ENCODE data around the gene ITGB7. TPM values are rescaled to one million over a fixed set of nuclear protein-coding genes. Genes with fewer than 3 reads are reported as not detected.

The ITGB7 gene
- total and polyA plus RNA-seq, 2 of the 4 experiments (the other 2 are of a cell fraction), result 0.18 to 0.44 TPM

GRCh38 chr12:53235742-53236442 lies 28.8 kb upstream of the ITGB7 start:
- Histone ChIP-seq H3K36me3 (ENCODE audit: control insufficient read depth, insufficient read depth, low read length) (no peaks in the 10 kb centered on the region), H3K4me3 (ENCODE audit: insufficient read depth, low read depth, low read length) (no peak overlapping the region), H3K18ac (ENCODE audit: low read depth, low read length) (no peak overlapping the region), H2BK15ac (ENCODE audit: low read depth, low read length) (no peak overlapping the region), H2BK20ac (ENCODE audit: low read depth, low read length) (no peak overlapping the region), H3K27me3 (ENCODE audit: control insufficient read depth, insufficient read depth, low read length) (peaks cover 33% of the 10 kb centered on the region), H2BK5ac (ENCODE audit: low read depth, low read length, poor library complexity, severe bottlenecking) (no peak overlapping the region), H3K4ac (ENCODE audit: low read depth, low read length) (no peak overlapping the region), H3K4me1 (ENCODE audit: control insufficient read depth, insufficient read depth, low read length) (peaks cover 24% of the 10 kb centered on the region), H4K20me1 (ENCODE audit: insufficient read depth, low read length) (no peaks in the 10 kb centered on the region), H3K14ac (replicated peaks; ENCODE audit: low read depth, low read length) (no peak overlapping the region), H3K27ac (ENCODE audit: insufficient read depth, low read length) (no peak overlapping the region), H3K9me3 (ENCODE audit: control insufficient read depth, insufficient read depth, low read length) (no peaks in the 10 kb centered on the region), H3K79me1 (ENCODE audit: low read depth in 1 of 2, low read length in 2 of 2) (peaks cover 5 to 12% of the 10 kb centered on the region in 2 experiments; a peak in 2 of 4 replicates), H4K8ac (ENCODE audit: low read depth in 2 of 2, low read length in 2 of 2) (no peak overlapping the region), H2AFZ (replicated peaks; ENCODE audit: low read length, poor library complexity) (peak overlapping the region; percentile 8), H3K9ac (ENCODE audit: low read depth, low read length) (no peak overlapping the region), H3K23ac (ENCODE audit: low read depth, low read length) (no peak overlapping the region), H4K5ac (ENCODE audit: low read depth, low read length) (no peak overlapping the region), H3K56ac (ENCODE audit: extremely low read depth, insufficient read depth, low read length) (no peak overlapping the region), H3K9me1 (ENCODE audit: insufficient read depth, low read length) (peaks cover 15% of the 10 kb centered on the region), H3K4me2 (ENCODE audit: low read depth, low read length) (no peak overlapping the region), H4K91ac (ENCODE audit: insufficient read depth, low read depth, low read length) (no peak overlapping the region), H2AK5ac (ENCODE audit: low read depth, low read length) (no peak overlapping the region), H2BK120ac (ENCODE audit: low read depth, low read length) (no peak overlapping the region), H2AK9ac (replicated peaks; ENCODE audit: low read depth, low read length, poor library complexity) (no peak overlapping the region)
- dilution Hi-C loops (cut with HindIII; ENCODE audit: low sequenced_read_pairs, unreplicated experiment) (no loop called here), in situ Hi-C loops (cut with MboI; ENCODE audit: low sequenced_read_pairs) (no loop called here), intact Hi-C loops (cut with micrococcal nuclease) (no loop called here)
- no TSS peak for BruUV-seq (replicated peaks)
- ChIA-PET POLR2A (ENCODE audit: unreplicated experiment) (no interaction called here), CTCF (no interaction called here)
- no peak for TF ChIP-seq MXI1 (IDR thresholded peaks at IDR 0.05; ENCODE audit: borderline replicate concordance, low read depth, low read length)
- TF ChIP-seq RFX5 (IDR thresholded peaks at IDR 0.05; ENCODE audit: low read depth, low read length), result no peak
- TF ChIP-seq MAZ (IDR thresholded peaks at IDR 0.05; ENCODE audit: borderline replicate concordance, low read depth, low read length), result no peak
- no peak for TF ChIP-seq CEBPB (IDR thresholded peaks at IDR 0.05; ENCODE audit: low read depth, low read length)
- no peak for TF ChIP-seq CTCF (conservative IDR thresholded peaks at IDR 0.05; ENCODE audit: low read depth, low read length)
- no peak for TF ChIP-seq RCOR1 (IDR thresholded peaks at IDR 0.05; ENCODE audit: insufficient replicate concordance, low read length)
- TF ChIP-seq BHLHE40 (IDR thresholded peaks at IDR 0.05; ENCODE audit: low read depth, low read length), result no peak
- TF ChIP-seq ELK1 (IDR thresholded peaks at IDR 0.05; ENCODE audit: borderline replicate concordance, low read depth, low read length), result no peak
- TF ChIP-seq POLR2A (IDR thresholded peaks at IDR 0.05; ENCODE audit: low read depth, low read length), result no peak
- DNase-seq (no peak), ATAC-seq (ENCODE audit: low read depth) (no peak)
- 66% methylated on average over 3 of the region's 9 CpGs; no CpG with 5 or more reads in 1 of the 2 experiments for WGBS, 2 experiments (ENCODE audit: extremely low coverage in 2 of 2, insufficient read length in 1 of 2)
